ENCODE data around the gene BOC. TPM values are rescaled to one million over a fixed set of nuclear protein-coding genes. Genes with fewer than 3 reads are reported as not detected.

Gene BOC
- total and polyA plus RNA-seq, 2 donors (not counting 3 experiments of a cell fraction or from before 2014, with no cell fraction given), result 0.07 TPM; not detected in 1

DNA sequence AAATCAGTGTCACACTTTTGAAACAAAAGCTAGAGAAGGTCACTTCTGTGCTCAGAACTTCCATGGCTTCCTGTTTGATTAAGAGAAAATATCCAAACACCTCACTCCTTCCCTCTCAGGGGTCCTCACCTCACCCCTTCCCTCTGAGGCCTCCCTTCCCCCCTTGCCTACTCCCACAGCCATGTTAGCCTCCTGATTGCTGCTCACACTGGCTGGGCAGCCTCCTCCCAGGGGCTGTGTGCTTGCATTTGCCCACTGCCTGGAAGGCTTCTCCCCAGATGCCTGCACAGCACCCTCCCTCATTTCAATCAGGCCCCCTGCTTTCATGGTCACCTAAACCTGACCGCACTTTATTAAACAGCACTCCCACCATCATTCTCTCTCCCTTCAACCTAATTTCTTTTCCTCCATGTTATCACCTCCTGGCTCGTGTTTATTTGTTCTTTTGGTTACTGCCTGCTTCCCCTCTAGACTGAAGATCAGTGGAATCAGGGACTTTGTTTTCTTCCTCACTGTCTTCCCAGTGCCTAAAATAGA, 10.4 kb downstream of the BOC start:
- ChIA-PET CTCF (no interaction called here), POLR2A (no interaction called here)
- Histone ChIP-seq H3K4me3 (replicated peaks in 1 of 3; ENCODE audit: insufficient read depth in 1 of 3, low read depth in 1 of 3, low read length in 3 of 3) (no peak overlapping the region), H3K9me3 (replicated peaks; ENCODE audit: control insufficient read depth, insufficient read depth, low read length) (no peaks in the 10 kb centered on the region), H3K36me3 (ENCODE audit: control insufficient read depth in 2 of 2, extremely low read depth in 1 of 2, insufficient read depth in 2 of 2, low read length in 2 of 2) (no peaks in the 10 kb centered on the region), H2AFZ (ENCODE audit: low read depth, low read length) (no peak overlapping the region), H3K79me2 (ENCODE audit: control insufficient read depth, insufficient read depth, low read length) (no peaks in the 10 kb centered on the region), H4K20me1 (replicated peaks; ENCODE audit: control insufficient read depth, extremely low read depth, insufficient read depth, low read length) (no peaks in the 10 kb centered on the region), H3K4me2 (ENCODE audit: insufficient read depth, low read length) (no peak overlapping the region), H3K27me3 (ENCODE audit: control insufficient read depth in 2 of 2, insufficient read depth in 2 of 2, low read length in 2 of 2) (peaks cover 6 to 9% of the 10 kb centered on the region in 2 experiments), H3K4me1 (ENCODE audit: control insufficient read depth, extremely low read depth, insufficient read depth, low read length) (no peaks in the 10 kb centered on the region), H3K9ac (replicated peaks; ENCODE audit: extremely low read depth, insufficient read depth, low read length) (no peak overlapping the region), H3K27ac (ENCODE audit: insufficient read depth, low read depth, low read length) (no peak overlapping the region), H3K9me1 (replicated peaks; ENCODE audit: control insufficient read depth, extremely low read depth, insufficient read depth, low read length) (no peaks in the 10 kb centered on the region)
- TF ChIP-seq JUN (IDR thresholded peaks at IDR 0.05; ENCODE audit: borderline replicate concordance, insufficient read depth, insufficient read length, low read depth) (no peak), POLR2AphosphoS5 (IDR thresholded peaks at IDR 0.05; ENCODE audit: insufficient read depth, low read depth, low read length) (no peak), EZH2 (IDR thresholded peaks at IDR 0.05; ENCODE audit: borderline replicate concordance, low read depth, low read length, severe bottlenecking) (no peak), POLR2A (IDR thresholded peaks at IDR 0.05; ENCODE audit: low read depth, low read length) (no peak), FOS (IDR thresholded peaks at IDR 0.05; ENCODE audit: borderline replicate concordance, insufficient read depth, low read length) (no peak), GATA2 (IDR thresholded peaks at IDR 0.05; ENCODE audit: insufficient read depth, insufficient read length, low read depth, low read length) (no peak), MYC (IDR thresholded peaks at IDR 0.05; ENCODE audit: low read depth, low read length) (no peak)
- TF ChIP-seq, protein P1, sequence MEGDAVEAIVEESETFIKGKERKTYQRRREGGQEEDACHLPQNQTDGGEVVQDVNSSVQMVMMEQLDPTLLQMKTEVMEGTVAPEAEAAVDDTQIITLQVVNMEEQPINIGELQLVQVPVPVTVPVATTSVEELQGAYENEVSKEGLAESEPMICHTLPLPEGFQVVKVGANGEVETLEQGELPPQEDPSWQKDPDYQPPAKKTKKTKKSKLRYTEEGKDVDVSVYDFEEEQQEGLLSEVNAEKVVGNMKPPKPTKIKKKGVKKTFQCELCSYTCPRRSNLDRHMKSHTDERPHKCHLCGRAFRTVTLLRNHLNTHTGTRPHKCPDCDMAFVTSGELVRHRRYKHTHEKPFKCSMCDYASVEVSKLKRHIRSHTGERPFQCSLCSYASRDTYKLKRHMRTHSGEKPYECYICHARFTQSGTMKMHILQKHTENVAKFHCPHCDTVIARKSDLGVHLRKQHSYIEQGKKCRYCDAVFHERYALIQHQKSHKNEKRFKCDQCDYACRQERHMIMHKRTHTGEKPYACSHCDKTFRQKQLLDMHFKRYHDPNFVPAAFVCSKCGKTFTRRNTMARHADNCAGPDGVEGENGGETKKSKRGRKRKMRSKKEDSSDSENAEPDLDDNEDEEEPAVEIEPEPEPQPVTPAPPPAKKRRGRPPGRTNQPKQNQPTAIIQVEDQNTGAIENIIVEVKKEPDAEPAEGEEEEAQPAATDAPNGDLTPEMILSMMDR (IDR thresholded peaks at IDR 0.05; ENCODE audit: extremely low read depth in 1 of 2, insufficient read depth in 1 of 2, low read depth in 1 of 2, low read length in 2 of 2), result no peak
- TF ChIP-seq, protein P2, sequence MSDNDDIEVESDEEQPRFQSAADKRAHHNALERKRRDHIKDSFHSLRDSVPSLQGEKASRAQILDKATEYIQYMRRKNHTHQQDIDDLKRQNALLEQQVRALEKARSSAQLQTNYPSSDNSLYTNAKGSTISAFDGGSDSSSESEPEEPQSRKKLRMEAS (IDR thresholded peaks at IDR 0.05; ENCODE audit: insufficient read depth, insufficient read length), result no peak
- dilution Hi-C loops (cut with MboI; ENCODE audit: extremely low pct_ligation_motif_present, low sequenced_read_pairs), result no loop called here
- no TSS peak for BruUV-seq (replicated peaks)
- FAIRE-seq (no peak), DNase-seq (ENCODE audit: low read depth, low spot score) (no peak)
- intact Hi-C loops (cut with micrococcal nuclease), result no loop called here

All from endothelial cell of umbilical vein (primary cell).